OCI-LY1 (cell line): Measurements from ENCODE around the gene DMD.

ENCODE experiments used
- H2AFZ ChIP-seq: fragments of 200-600 bp; sonication (generic), shearing (Covaris generic); 2 replicates; pipeline ENCODE4 v1.6.0; 2014; ENCODE audit warnings: antibody characterized with exemption, mild to moderate bottlenecking, low read length
- H3F3A ChIP-seq: fragments of 200-600 bp; sonication (generic), shearing (Covaris generic); 2 replicates; pipeline ENCODE4 v1.6.0; 2014; ENCODE audit warnings: mild to moderate bottlenecking, antibody characterized with exemption, low read length, moderate library complexity; ENCODE audit not compliant: insufficient read depth
- H3K27ac ChIP-seq: fragments of 200-600 bp; sonication (generic); 2 replicates; pipeline ENCODE4 v1.5.1; 2014; ENCODE audit warnings: low read length, mixed run types, mild to moderate bottlenecking, low read depth; ENCODE audit not compliant: poor library complexity, severe bottlenecking
- H3K27me3 ChIP-seq: fragments of 200-600 bp; sonication (generic); 2 replicates; pipeline ENCODE4 v1.6.0; 2014; ENCODE audit warnings: antibody characterized with exemption, mild to moderate bottlenecking, low read length, moderate library complexity; ENCODE audit not compliant: insufficient read depth
- H3K36me3 ChIP-seq: fragments of 200-600 bp; sonication (generic); 2 replicates; pipeline ENCODE4 v1.6.1; 2014; ENCODE audit warnings: mild to moderate bottlenecking, antibody characterized with exemption, low read length, moderate library complexity, mixed read lengths; ENCODE audit not compliant: insufficient read depth
- H3K4me1 ChIP-seq: fragments of 200-600 bp; sonication (generic); 2 replicates; pipeline ENCODE4 v1.5.1; 2014; ENCODE audit warnings: mild to moderate bottlenecking, low read length, moderate library complexity; ENCODE audit not compliant: insufficient read depth, severe bottlenecking
- H3K4me2 ChIP-seq: fragments of 200-600 bp; sonication (generic), shearing (Covaris generic); 2 replicates; pipeline ENCODE4 v1.6.1; 2014; ENCODE audit warnings: low read length
- H3K4me3 ChIP-seq: fragments of 200-600 bp; sonication (generic); 2 replicates; pipeline ENCODE4 v1.5.1; 2014; ENCODE audit warnings: low read length, low read depth, mild to moderate bottlenecking, mixed read lengths; ENCODE audit not compliant: poor library complexity, severe bottlenecking
- H3K79me2 ChIP-seq: fragments of 200-600 bp; shearing (Covaris generic); 2 replicates; pipeline ENCODE4 v1.6.1; 2016; ENCODE audit warnings: mixed run types, low read length, mixed read lengths; ENCODE audit not compliant: insufficient read depth
- H3K9ac ChIP-seq: fragments of 200-600 bp; sonication (generic), shearing (Covaris generic); 2 replicates; pipeline ENCODE4 v1.6.1; 2014; ENCODE audit warnings: mild to moderate bottlenecking, low read length, mixed read lengths
- H3K9me2 ChIP-seq: fragments of 200-600 bp; sonication (generic), shearing (Covaris generic); 2 replicates; pipeline ENCODE4 v1.6.1; 2014; ENCODE audit warnings: low read depth, mild to moderate bottlenecking, low read length, mixed read lengths
- H3K9me3 ChIP-seq: fragments of 200-600 bp; shearing (Covaris generic); 2 replicates; pipeline ENCODE4 v1.6.1; 2014; ENCODE audit warnings: low read length, mixed read lengths
- H4K20me1 ChIP-seq: fragments of 200-600 bp; sonication (generic), shearing (Covaris generic); 2 replicates; pipeline ENCODE4 v1.6.0; 2016; ENCODE audit warnings: mild to moderate bottlenecking, low read length; ENCODE audit not compliant: insufficient read depth
- CTCF ChIP-seq: fragments of 200-600 bp; sonication (generic), shearing (Covaris generic); IDR thresholded peaks from 2 replicates; pipeline ENCODE4 v1.5.1; 2017; ENCODE audit warnings: mild to moderate bottlenecking, antibody characterized with exemption, low read length, moderate library complexity, mixed read lengths
- EZH2 ChIP-seq: fragments of 200-600 bp; sonication (generic), shearing (Covaris generic); IDR thresholded peaks from 2 replicates; pipeline ENCODE4 v1.8.0; 2017; ENCODE audit warnings: borderline replicate concordance, mixed run types, mild to moderate bottlenecking, antibody characterized with exemption, low read length, moderate library complexity, mixed read lengths

The DMD gene

GRCh38 chrX:32774966-32775365 lies 436.4 kb downstream of the DMD start:
- Histone ChIP-seq H3F3A (no peaks in the 10 kb centered on the region), H3K4me2 (no peak overlapping the region), H3K4me3 (no peak overlapping the region), H3K9ac (no peak overlapping the region), H2AFZ (no peak overlapping the region), H3K4me1 (no peaks in the 10 kb centered on the region), H3K27ac (no peak overlapping the region), H3K79me2 (no peaks in the 10 kb centered on the region), H3K9me3 (no peaks in the 10 kb centered on the region), H4K20me1 (no peaks in the 10 kb centered on the region), H3K9me2 (no peaks in the 10 kb centered on the region), H3K27me3 (no peaks in the 10 kb centered on the region), H3K36me3 (no peaks in the 10 kb centered on the region; the same call in 1 of the 2 replicates)
- no peak for TF ChIP-seq CTCF
- no peak for TF ChIP-seq EZH2

GRCh38 chrX:32749070-32749469 lies 462.3 kb downstream of the DMD start:
- H3K4me1 ChIP-seq, result peaks cover 4% of the 10 kb centered on the region
- H3K4me3 ChIP-seq, result no peak overlapping the region
- H3F3A ChIP-seq, result no peaks in the 10 kb centered on the region
- H3K4me2 ChIP-seq, result no peak overlapping the region
- H4K20me1 ChIP-seq, result no peaks in the 10 kb centered on the region
- H3K9me2 ChIP-seq, result no peaks in the 10 kb centered on the region
- no peaks in the 10 kb centered on the region for H3K36me3 ChIP-seq
- TF ChIP-seq CTCF (no peak), EZH2 (no peak)
- no peaks in the 10 kb centered on the region for H3K79me2 ChIP-seq
- no peak overlapping the region for H3K27ac ChIP-seq
- H2AFZ ChIP-seq, result no peak overlapping the region
- no peaks in the 10 kb centered on the region for H3K27me3 ChIP-seq
- H3K9ac ChIP-seq, result no peak overlapping the region
- H3K9me3 ChIP-seq, result no peaks in the 10 kb centered on the region

- Histone ChIP-seq H3K9ac (no peak overlapping the region), H3K9me3 (no peaks in the 10 kb centered on the region), H3K27me3 (no peaks in the 10 kb centered on the region), H3K4me3 (no peak overlapping the region), H3F3A (no peaks in the 10 kb centered on the region), H3K9me2 (no peaks in the 10 kb centered on the region), H4K20me1 (no peaks in the 10 kb centered on the region), H3K79me2 (no peaks in the 10 kb centered on the region), H2AFZ (no peak overlapping the region), H3K27ac (no peak overlapping the region), H3K36me3 (no peaks in the 10 kb centered on the region; the same call in 1 of the 2 replicates), H3K4me2 (no peak overlapping the region), H3K4me1 (peaks cover 4% of the 10 kb centered on the region)
- TF ChIP-seq CTCF (no peak), EZH2 (no peak)
Observed at GRCh38 chrX:32745323-32745722, 466.0 kb downstream of the DMD start.
